Loucy (cell line): ENCODE measurements around the gene TRIOBP.

Experiments
- EZH2phosphoT487 ChIP-seq: fragments of 200-600 bp; IDR thresholded peaks from 2 replicates; pipeline ENCODE4 v1.6.1; 2018; ENCODE audit warnings: antibody characterized with exemption, mild to moderate bottlenecking, moderate library complexity, borderline replicate concordance
- TF ChIP-seq, protein P1 (sequence below): fragments of 200-600 bp; sonication (generic); conservative IDR thresholded peaks from 2 replicates; pipeline ENCODE4 v1.5.1; 2014; ENCODE audit warnings: mild to moderate bottlenecking, antibody characterized with exemption, low read length

DNA sequence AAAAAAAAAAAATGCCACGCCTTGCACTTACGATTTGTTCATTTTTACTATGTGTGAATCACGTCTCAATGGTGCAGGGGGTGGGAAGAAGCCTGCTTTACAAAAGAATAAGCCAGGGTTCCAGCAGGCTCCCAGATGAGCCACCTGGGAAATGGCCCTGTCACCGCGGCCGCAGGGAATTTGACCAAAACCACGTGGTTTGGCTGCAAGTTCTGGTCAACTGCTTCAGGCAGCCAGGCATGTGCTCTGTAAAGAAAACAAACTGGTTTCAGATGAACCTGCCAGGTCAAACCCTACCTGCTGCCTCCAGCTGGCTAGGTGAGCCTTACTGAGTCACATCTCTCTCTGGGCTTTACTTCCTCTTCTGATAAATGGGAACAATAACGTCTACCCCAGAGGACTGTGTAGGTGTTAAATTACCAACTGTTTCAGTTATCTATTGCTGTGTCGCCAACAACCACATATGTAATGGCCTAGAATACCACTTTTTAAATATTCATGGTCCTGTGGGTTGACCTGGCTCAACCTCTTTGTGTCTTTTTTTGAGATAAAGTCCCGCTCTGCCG lies 80.4 kb downstream of the TRIOBP start:
- no peak for TF ChIP-seq EZH2phosphoT487
- TF ChIP-seq, protein P1, sequence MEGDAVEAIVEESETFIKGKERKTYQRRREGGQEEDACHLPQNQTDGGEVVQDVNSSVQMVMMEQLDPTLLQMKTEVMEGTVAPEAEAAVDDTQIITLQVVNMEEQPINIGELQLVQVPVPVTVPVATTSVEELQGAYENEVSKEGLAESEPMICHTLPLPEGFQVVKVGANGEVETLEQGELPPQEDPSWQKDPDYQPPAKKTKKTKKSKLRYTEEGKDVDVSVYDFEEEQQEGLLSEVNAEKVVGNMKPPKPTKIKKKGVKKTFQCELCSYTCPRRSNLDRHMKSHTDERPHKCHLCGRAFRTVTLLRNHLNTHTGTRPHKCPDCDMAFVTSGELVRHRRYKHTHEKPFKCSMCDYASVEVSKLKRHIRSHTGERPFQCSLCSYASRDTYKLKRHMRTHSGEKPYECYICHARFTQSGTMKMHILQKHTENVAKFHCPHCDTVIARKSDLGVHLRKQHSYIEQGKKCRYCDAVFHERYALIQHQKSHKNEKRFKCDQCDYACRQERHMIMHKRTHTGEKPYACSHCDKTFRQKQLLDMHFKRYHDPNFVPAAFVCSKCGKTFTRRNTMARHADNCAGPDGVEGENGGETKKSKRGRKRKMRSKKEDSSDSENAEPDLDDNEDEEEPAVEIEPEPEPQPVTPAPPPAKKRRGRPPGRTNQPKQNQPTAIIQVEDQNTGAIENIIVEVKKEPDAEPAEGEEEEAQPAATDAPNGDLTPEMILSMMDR: no peak
